Spinal cord (tissue), 10 donors: Measurements from ENCODE around the gene CDR2L. TPM values are rescaled to one million over a fixed set of nuclear protein-coding genes. Genes with fewer than 3 reads are reported as not detected.
"Not testable (repeated sequence)": the region's sequence is repeated elsewhere in the genome, so short reads cannot be mapped to it uniquely, and the experiment has no call there.

Experiments
- DNase-seq, 6 donors: peaks; one replicate each; pipeline versions ENCODE4 v3.0.0 to v3.0.0-alpha.2; 2013 to 2015; ENCODE audit warnings: low spot score in 6 of 6, low read depth in 4 of 6
- H3K27ac ChIP-seq: one replicate; pipeline ENCODE4 v1.5.1; 2013; ENCODE audit warnings: low read depth, low read length, control low read depth
- H3K27me3 ChIP-seq: one replicate; pipeline ENCODE4 v1.6.1; 2013; ENCODE audit warnings: low read length; ENCODE audit not compliant: control insufficient read depth, insufficient read depth
- H3K36me3 ChIP-seq: one replicate; pipeline ENCODE4 v1.6.1; 2013; ENCODE audit warnings: low read length; ENCODE audit not compliant: control insufficient read depth, insufficient read depth
- H3K4me1 ChIP-seq: one replicate; pipeline ENCODE4 v1.6.1; 2013; ENCODE audit warnings: low read length; ENCODE audit not compliant: control insufficient read depth, insufficient read depth
- H3K4me3 ChIP-seq: one replicate; pipeline ENCODE4 v1.5.1; 2013; ENCODE audit warnings: low read depth, low read length, control low read depth
- H3K9me3 ChIP-seq: one replicate; pipeline ENCODE4 v1.6.1; 2013; ENCODE audit warnings: low read length; ENCODE audit not compliant: control insufficient read depth, insufficient read depth
- WGBS: methylation state at CpG from one replicate; pipeline ENCODE4 v1.1.5; 2013; ENCODE audit warnings: missing lambda C conversion rate; ENCODE audit not compliant: insufficient coverage; 5-methylcytosine and 5-hydroxymethylcytosine counted together
- polyA plus RNA-seq, 2 donors: library from polyadenylated mRNA; unstranded; fragments of 120-200 nt; gene quantifications; one replicate each; pipeline ENCODE4 v1.2.1, GENCODE V29; 2013; ENCODE audit not compliant: insufficient read length in 2 of 2
- total RNA-seq, 2 donors: library from RNA; depleted of rRNA in 1 of 2; stranded (reverse); fragments of 120-200 nt in 1 of 2; fragments of >200 nt in 1 of 2; gene quantifications; one replicate each; pipeline versions ENCODE4 v1.2.3 to v1.2.4, GENCODE V29; 2013 to 2014
- donor health status: healthy.

Gene CDR2L
- total and polyA plus RNA-seq, 4 donors = 7.3 to 25.4 (median 16.1) TPM

DNA sequence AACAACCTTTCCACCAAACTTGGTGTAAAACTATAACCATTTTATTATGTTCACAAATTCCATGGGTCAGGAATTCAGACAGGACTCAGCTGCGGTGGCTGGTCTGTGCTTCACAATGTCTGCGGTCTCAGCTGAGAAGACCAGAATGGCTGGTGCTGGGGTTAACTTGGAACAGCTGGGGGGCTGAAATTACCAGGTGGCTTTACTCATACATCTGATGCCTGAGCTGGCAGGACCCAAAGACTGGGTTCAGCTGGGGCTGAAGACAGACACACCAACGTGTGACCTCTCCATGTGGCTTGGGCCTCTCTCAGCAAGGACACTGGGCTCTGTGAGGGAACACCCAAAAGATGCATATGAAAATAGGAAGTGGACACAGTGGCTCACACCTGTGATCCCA, 9.2 kb upstream of the CDR2L start:
- no peak overlapping the region for H3K27ac ChIP-seq
- peaks cover 8% of the 10 kb centered on the region for H3K27me3 ChIP-seq
- H3K4me1 ChIP-seq = peaks cover 20% of the 10 kb centered on the region
- no peak for DNase-seq
- H3K4me3 ChIP-seq = no peak overlapping the region
- no peaks in the 10 kb centered on the region for H3K9me3 ChIP-seq
- no peaks in the 10 kb centered on the region for H3K36me3 ChIP-seq
- 70% methylated on average over 3 of the region's 3 CpGs for WGBS

GRCh38 chr17:74979408-74980146, 7.9 kb upstream of the CDR2L start:
- H3K27ac ChIP-seq = no peak overlapping the region
- H3K36me3 ChIP-seq = no peaks in the 10 kb centered on the region
- no peak overlapping the region for H3K4me3 ChIP-seq
- H3K9me3 ChIP-seq = no peaks in the 10 kb centered on the region
- H3K4me1 ChIP-seq = peaks cover 19% of the 10 kb centered on the region
- 81% methylated on average over 8 of the region's 17 CpGs for WGBS
- peaks cover 5% of the 10 kb centered on the region for H3K27me3 ChIP-seq
- DNase-seq = no peak

DNA sequence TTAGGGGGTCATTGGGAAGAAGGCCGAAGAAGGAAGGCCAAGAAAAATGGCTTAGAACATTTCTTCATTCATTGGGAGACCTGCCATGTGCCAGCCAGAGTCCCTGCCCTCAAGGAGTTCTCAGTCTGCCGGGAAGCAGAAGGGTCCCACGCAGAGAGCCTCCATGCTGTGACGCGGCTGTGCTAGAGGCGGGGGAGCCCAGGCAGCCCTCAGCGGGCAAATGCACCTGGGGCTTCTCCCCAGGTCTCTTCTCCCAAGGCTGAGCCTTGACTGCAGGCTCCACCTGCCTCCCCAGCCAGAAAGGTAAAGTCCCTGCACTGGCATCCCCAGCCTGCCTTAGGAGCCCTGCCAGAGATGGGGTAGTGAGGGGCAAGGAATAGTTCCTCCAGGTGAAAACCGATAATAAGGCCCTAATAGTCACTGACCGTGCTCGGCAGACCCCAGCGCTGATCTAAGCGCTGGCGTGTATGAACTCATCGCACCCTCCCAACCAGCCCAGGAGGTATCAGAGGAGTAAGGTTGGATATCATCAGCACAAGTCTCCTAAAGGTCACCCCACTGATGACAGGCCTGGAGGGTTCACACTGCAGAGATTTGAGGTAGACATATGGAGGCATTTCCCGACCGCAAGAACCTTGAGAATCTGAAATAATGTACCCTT, 6.0 kb upstream of the CDR2L start:
- no peaks in the 10 kb centered on the region for H3K9me3 ChIP-seq
- no peaks in the 10 kb centered on the region for H3K27me3 ChIP-seq
- WGBS = 48% methylated on average over 12 of the region's 16 CpGs
- no peak for DNase-seq
- peak overlapping the region; percentile 86 for H3K27ac ChIP-seq
- peak overlapping the region; percentile 73 for H3K4me3 ChIP-seq
- no peaks in the 10 kb centered on the region for H3K36me3 ChIP-seq
- peaks cover 19% of the 10 kb centered on the region for H3K4me1 ChIP-seq

DNA sequence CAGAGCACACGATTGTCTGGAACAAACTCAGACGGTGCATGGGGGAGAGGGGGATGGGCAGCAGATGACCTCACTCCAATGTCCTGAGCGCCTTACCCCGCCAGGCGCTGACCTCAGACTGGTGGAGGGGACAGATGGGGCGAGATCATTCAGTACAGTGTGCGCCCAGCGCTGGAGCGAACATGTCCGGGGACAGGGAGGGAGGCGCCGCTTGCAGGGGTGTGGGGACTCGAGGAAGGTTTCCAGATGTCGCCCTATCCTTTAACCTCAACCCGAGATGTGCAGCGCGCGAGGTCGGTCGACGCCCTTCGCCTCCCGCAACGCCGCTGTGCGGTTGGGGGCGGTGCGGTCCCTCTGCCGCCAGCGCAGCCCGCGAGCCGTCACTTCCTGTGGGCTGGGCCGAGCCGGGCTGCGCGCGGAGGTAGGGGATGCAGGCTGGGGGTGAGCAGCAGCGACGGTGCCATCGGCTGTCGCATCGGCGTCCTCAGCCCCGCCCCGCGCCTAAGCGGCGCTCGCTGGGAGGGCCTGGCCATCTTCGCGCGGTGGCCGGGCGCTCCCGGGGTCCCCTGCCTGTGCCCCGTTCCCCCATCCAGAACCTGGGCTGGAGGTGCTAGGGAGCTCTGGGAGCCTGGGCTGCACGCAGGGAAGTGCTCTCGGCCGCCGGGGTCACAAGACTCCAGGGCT, 5.3 kb upstream of the CDR2L start:
- DNase-seq = peak in 3 of 6 donors; percentile 69 to 96 (median 93)
- Histone ChIP-seq H3K9me3 (no peaks in the 10 kb centered on the region), H3K4me3 (peak overlapping the region; percentile 73), H3K36me3 (no peaks in the 10 kb centered on the region), H3K4me1 (peaks cover 22% of the 10 kb centered on the region), H3K27ac (peak overlapping the region; percentile 86), H3K27me3 (no peaks in the 10 kb centered on the region)
- WGBS = under 1% methylated on average over 61 of the region's 61 CpGs

GRCh38 chr17:74982663-74983313, 4.6 kb upstream of the CDR2L start:
- Histone ChIP-seq H3K4me3 (peak overlapping the region; percentile 73), H3K27ac (peak overlapping the region; percentile 84), H3K4me1 (peaks cover 24% of the 10 kb centered on the region)
- H3K27me3 ChIP-seq, H3K9me3 ChIP-seq, H3K36me3 ChIP-seq: not testable (repeated sequence)
- WGBS = 17% methylated on average over 11 of the region's 14 CpGs
- peak in 2 of 6 donors; percentile 17 to 72 for DNase-seq

DNA sequence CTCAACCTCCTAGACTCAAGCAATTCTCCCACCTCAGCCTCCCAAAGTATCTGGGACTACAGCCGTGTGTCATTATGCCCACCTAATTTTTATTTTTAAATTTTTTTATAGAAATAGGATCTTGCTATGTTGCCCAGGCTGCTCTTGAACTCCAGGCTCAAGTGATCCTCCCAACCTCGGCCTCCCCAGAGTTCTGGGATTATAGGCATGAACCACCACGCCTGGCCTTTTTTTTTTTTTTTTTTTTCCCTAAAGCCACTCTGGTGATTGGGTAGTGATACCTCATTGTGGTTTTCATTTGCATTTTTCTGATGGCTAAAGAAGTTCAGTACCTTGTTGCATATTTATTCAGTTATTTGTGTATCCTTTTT, 1.2 kb upstream of the CDR2L start:
- DNase-seq = no peak
- Histone ChIP-seq H3K9me3 (no peaks in the 10 kb centered on the region), H3K27me3 (no peaks in the 10 kb centered on the region), H3K4me1 (peaks cover 47% of the 10 kb centered on the region), H3K27ac (no peak overlapping the region), H3K4me3 (no peak overlapping the region), H3K36me3 (peaks cover 4% of the 10 kb centered on the region)
- WGBS = no CpG with 5 or more reads among the region's 3 CpGs

DNA sequence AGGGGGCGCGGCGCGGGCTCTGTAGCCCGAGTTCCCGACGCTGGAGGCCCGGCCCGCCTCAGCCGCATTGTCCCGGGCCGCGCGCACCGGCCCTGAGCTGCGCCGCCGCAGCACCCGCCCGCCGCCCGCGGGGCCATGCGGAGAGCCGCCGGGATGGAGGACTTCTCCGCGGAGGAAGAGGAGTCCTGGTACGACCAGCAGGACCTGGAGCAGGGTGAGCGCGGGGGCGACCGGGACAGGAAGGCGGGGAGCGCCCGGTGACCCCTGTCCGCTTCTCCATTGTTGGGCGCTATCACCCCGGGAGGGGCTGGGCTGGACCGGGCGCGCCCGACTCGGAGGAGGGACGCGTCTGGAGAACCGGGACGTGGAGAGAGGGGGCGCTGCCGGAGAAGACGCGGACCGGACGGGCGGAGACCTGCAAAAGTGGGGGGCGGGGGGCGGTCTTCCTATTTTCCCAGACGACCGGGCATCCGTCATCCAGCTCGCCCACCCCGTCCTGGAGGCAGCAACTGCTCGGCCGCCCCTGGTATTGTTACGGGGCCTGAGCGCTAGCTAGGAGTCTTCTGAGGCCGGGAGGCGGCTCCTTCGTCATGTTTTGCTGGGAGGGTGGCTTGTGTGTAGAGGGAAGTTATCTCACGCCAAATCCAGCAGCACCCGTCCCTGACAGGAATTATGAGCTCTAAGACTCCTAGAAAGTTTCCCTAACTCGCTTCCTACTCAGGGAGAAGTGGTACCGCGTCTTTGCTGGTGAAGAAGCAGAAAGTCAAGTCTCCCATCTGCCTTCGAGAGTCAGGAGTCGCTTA, 678 bp downstream of the CDR2L start:
- peak in 2 of 6 donors; percentile 87 to 92 for DNase-seq
- peak overlapping the region; percentile 85 for H3K27ac ChIP-seq
- H3K4me1 ChIP-seq = peaks cover 36% of the 10 kb centered on the region
- H3K4me3 ChIP-seq = peak overlapping the region; percentile 63
- H3K9me3 ChIP-seq = no peaks in the 10 kb centered on the region
- no peaks in the 10 kb centered on the region for H3K27me3 ChIP-seq
- H3K36me3 ChIP-seq = peaks cover 8% of the 10 kb centered on the region
- WGBS = under 1% methylated on average over 75 of the region's 76 CpGs

DNA sequence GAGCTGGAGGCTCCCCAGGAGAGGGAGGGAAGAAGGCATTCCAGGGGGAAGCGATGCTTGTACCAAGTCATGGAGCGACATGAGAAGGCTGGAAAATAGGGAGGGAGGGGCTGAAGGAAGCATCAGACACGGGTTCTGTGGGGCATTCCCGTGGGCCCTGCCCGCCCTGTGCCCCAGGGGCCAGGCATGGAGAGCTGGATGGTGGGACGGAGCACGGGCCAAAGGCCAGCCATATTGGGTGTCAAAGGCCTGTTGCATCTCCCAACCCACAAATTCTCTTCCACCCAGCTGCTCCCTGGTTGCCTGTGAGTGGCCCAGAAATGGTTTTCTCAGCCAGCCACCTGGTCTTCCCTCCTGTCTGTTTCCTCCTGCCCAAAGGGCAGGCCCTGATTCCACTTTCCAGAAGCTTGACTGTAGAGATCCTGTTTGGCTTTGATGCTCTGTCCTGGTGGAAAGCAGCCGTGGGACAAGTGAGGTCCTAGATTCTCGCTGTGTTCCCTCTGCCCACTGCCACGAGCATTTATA, 3.2 kb downstream of the CDR2L start:
- Histone ChIP-seq H3K9me3 (no peaks in the 10 kb centered on the region), H3K4me3 (no peak overlapping the region), H3K27me3 (no peaks in the 10 kb centered on the region), H3K36me3 (peaks cover 18% of the 10 kb centered on the region), H3K4me1 (peaks cover 35% of the 10 kb centered on the region), H3K27ac (no peak overlapping the region)
- DNase-seq = no peak
- 94% methylated on average over 9 of the region's 10 CpGs for WGBS

- H3K27ac ChIP-seq = no peak overlapping the region
- 64% methylated on average over 2 of the region's 2 CpGs for WGBS
- H3K9me3 ChIP-seq = no peaks in the 10 kb centered on the region
- no peaks in the 10 kb centered on the region for H3K27me3 ChIP-seq
- no peak overlapping the region for H3K4me3 ChIP-seq
- peaks cover 31% of the 10 kb centered on the region for H3K4me1 ChIP-seq
- peaks cover 18% of the 10 kb centered on the region for H3K36me3 ChIP-seq
- no peak for DNase-seq
Measured at GRCh38 chr17:74992223-74992622, 4.8 kb downstream of the CDR2L start.
